Embryonic facial prominence (tissue), 1 donor: ENCODE measurements around the gene UNKL.

Experiments
- DNase-seq: peaks from one replicate; pipeline ENCODE4 v3.0.0-alpha.2; 2016; ENCODE audit errors: extremely low spot score

UNKL gene

DNA sequence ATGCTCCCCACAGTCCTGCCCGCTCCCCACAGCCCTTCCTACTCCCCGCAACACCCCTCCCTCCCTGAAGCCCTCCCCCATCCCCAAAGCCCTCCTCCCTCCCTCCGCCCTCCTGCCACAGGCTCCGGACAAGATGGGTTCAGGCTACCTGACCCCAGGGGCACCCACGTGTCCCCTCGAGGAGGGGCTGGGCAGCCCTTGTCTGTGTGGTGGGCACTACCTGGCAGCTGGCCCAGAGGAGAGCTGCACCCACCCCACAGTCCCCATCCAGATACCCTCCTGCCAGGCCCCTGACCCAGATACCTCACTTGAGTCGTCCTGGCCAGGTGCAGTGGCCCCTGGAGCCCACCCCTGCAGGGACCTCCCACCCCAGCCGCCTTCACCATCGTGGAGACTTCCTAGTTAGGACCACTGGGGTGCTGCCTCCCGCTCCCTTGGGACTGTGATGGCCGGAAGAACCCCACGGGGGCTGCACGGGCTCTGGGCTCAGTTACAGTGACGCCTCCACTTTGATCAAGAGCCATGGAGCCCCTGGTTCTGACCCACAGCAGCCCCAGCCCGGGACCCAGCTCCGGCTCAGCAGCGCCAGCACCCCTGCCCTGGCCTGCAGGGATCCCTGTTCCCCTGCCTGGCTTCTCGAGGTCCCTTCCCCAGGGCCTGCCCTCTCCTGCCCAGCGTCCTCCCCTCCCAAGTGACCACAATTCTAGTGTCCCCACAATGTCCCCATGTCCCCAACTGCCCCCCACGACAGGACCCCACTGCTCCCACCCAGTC, 17.2 kb upstream of the UNKL start:
- no peak for DNase-seq

DNA sequence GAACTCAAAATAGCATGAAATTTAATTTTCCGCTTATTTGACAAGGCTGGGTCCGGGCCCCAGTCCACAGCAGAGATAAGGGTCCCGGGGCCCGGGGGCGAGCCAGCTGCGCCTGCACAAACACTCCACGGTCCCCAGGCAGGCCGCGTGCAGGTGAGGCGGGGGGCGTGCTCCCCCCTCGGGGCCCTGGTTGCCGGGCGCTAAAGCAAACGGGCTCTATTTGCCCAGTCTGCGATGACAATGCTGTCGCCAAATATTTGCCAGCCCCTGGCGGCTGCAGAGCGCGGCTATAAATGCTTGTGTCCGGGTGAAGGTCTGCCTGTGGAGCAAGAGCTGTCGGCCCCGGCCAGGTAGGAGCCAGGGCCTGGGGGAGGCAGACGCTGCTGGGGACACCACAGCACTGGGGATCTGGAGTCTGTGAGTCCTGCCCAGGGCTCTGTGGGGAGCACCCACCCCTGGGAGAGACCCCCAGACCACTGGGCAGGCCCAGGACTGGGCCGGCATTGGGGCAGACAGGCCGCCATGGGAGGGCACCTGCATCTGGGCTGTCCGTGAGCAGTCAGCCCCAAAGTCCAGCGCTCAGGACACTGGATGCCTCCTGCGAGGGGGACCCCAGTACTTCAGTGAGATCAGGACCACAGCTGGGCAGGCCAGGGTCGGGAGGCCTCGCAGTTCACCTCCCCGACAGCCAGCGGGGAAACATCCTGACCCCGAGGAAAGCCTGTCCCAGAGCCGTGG, 16.4 kb upstream of the UNKL start, which contains the start of gene PERCC1:
Gene PERCC1, plus strand, starts transcription at position 320 of the 738 bp plus-strand sequence. CDS start 1,516 bp downstream, outside the sequence.
- no peak for DNase-seq

DNA sequence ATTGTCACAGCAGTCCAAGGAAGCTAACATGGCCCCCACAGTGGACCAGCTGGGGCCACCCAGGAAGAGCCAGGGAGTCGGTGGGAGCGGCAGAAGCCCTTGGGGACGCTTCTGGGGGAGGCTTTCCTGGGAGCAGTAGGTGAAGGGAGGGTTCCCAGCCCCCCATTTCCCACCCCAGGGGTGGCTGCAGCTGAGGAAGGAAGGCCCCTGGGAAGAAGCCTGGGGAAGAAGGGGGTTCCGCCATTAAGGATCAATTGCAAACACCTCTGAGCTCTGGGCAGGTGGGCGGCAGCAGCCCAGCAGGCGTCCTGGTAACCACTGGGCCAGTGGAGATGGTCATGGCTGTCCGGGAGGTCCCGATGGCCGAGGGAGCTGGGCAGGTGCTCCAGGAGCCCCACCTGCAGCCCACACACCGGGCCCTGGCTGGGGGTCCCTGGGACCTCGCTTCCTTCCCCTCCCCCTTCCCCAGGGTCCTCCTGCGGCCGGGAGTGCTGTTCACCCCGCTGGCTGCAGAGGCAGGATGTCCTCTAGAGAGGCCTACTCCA, 15.8 kb upstream of the UNKL start:
- DNase-seq, result no peak

DNA sequence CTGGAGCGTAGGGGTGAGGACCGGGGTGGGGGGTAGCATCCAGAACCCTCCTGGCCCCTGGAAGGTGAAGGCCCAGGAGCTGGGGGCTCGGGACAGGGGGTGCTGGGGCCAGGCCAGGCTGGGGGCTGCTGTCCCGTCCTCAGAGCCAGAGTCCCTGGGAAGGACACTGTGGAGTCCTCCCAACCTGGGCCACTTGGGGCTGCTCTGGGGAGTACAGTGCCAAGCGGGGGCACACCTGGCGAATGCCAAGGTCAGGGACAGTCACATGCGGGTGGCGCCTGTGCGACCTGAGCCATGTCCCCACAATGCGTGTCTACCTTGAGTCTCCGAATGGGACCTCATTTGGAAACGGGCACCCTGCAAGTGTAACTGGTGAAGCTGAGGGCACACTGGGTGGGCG, 15.1 kb upstream of the UNKL start:
- no peak for DNase-seq

DNA sequence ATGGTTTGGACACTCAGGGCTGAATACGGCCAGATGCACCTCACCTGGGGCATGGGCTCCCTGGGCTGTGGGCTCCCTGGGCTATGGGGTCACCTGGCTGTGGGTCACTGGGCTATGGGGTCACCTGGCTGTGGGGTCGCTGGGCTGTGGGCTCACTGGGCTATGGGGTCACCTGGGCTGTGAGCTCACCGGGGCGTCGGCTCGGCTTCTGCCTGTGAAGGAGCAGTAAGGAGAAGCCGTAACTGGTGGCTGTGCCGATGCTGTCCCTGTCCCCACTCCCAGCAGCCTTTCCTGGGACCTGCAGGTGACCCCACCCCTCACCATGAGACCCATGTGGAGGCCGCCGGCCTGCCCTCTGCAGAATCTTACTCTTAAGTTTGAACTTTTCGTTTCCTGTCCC, 14.5 kb upstream of the UNKL start:
- DNase-seq, result no peak

DNA sequence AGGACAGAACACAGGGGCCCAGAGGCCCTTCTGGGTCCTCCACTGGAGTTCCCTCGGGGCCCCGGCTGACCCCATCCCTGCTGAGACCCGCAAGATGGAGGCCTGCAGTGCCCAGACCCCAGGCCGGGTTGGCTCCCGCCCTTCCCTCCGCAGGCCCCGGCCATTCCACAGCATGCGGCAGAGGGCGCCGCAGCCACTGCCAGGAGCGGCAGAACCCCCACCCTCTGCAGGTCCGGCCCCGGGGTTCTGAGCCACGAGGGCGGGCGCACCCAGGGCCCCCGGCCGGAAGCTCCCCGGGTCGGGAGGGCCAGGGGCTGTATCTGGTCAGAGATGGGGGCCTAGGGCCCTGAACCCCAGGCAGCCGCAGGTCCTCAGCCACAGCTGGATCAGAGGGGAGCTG, 14.0 kb upstream of the UNKL start:
- no peak for DNase-seq

DNA sequence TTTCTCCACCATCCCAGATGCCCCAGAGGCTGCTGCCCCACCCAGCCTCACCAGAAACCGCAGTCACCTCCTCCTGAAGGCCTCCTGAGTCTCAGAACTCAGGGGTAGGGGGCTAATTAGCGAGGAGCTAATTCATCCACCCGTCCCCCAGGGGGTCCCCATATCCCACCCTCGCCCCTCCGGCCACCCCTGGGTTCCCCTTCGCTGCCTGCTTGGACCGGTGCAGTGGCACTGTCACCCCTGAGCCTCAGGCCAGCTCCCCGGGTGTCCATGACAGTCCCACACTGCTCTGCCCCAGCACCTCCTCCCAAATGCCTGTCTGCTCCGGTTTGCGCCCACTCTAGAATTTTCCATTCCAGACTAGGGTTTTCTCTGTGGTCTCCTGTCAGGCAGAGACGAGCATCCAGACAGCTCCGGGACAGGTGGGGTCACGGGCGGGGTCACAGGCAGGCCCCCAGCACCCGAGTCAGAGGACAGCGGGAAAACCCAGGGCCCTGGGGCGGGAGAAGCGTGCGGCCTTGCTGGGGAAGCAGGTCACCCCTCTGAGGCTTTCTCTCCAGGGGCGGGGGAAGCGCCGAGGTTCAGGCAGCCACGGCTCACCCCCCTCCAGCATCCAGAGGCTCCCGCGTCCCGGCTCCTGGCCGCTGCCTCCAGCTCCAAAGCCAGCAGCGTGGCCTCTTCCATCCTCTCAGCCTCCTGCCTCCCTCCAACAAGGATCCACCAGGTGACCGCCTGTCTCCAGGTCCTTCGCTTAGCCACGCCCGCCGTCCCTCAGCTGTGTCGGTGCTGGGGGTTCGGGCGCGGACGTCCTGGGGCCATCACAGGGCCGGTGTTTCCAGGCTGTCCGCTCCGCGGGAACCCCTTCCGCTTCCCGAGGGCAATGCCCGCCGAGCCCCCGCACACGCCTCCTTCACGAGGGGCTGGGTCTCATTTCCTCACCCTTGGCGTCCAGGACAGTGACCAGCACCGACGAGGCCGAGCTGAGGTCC, 13.3 kb upstream of the UNKL start:
- DNase-seq, result no peak

DNA sequence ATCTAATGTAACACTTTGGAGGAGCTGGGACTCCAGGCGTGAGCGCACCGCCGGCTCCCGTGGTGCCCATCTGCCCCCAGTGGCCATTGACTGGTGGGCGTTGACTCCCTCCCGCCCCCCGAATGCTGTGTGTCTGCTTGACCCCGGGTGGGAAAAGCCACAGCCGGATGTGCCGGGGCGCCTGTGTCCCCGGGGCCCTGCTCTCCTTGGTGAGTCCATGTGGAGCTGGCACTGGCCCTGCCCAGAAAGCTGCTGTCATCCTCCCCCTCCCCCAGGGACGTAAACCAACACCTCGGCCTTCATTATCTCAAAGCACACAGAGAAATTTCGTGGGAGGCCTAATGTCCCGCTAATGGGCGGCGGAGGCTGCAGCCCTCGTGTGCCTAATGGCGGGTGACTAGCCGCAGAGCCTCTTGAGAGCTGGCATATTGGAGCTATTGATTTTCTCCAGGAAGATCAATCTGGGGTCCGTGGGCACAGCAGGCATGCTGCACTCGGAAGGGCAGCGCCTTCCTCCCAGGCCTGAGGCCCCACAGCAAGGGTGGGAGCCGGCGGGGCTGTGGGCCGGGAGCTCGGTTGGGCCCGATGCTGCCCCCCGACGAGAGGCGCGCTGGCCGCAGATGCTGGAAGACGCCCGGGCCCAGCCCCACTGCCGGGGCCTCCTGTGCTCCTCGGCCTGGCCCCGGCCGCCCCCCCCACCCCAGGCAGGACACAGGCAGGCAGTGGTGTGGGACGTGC, 12.4 kb upstream of the UNKL start:
- DNase-seq, result no peak

DNA sequence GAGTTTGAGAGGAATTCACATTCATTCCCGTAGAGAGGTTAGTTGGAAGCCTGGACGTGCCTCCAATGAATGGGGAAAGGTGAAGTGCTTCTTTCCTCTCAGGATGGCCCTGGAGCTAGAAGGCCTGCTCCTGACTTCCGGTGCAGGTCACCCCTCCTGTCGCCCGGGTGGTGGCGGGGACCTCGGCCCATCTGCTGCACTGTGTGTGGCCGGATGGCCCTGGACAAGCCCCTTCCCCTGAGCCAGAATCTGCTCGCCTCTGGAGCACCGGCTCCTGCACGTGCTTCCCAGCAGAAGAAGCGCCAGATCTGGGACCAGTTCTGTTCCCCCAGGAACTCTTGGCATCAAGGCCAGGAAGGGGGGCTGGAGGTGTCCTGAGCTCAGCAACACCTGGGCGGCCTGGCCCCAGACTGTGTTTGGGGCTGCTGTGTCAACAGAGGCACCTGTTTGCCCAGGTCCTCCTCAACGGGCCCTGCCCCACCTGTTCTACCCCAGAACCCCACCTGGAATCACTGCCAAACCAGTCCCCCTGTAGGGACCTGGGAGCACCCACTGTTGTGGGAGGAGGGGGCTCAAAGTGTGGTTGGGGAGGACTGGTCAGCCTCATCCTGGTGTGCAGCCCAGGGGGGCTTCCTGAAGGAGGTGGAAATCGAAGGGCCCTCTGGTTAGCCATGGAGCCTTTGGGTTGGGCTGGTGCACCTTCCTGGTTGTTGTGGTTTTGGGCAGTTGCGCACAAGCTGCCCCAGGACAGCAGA, 11.3 kb upstream of the UNKL start:
- no peak for DNase-seq

DNA sequence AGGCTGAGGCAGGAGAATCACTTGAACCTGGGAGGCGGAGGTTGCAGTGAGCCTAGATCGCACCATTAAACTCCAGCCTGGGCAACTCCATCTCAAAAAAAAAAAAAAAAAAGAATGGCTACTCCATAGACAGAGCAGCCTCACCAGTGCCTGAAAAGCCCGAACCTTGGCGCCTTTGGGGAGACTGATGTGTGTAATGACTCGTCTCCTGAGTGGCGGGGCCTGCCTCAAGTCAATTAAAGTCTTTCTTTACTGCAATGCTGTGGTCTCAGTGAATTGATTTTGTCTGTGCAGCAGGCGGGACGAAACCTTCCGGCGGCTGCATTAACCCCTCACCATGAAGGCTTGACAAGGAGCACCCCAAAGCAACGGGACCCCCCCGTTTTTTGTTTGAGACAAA, 9.5 kb upstream of the UNKL start:
- DNase-seq, result no peak

DNA sequence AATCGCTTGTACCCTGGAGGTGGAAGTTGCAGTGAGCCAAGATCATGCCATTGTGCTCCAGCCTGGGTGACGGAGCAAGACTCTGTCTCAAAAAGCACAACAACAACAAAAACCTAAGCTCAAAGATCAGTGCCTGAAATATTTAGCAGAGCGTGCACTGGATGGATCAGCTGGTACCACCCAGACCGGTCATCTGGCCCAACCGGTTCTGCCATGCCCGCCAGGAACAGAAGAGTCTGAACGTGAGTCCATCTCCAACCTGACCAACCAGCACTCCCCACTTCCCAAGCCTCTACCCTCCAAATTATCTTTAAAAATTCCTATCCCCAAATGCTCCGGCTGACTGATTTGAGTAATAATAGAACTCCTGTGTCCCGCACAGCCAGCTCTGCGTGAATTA, 7.6 kb upstream of the UNKL start:
- DNase-seq, result no peak

DNA sequence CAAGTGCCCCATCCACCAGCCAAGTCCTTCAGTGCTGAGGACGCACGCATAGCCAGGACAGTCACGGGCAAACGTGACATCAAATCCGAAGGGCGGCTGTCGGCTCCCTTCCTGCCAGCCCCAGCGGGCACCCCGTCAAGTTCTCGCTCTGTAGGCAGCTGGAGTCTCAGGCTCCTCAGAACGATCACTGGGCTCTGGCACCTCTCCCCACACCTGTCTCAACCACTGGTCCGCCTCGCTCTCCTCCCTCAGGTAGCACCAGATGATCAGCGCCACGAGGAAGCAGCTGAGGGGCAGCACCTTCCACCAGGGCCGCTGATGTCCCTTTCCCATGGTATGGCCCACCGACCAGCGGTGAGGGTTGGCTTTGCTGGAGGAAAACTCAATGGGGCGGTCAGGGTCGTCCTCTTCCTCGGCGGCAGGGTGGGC, 5.6 kb upstream of the UNKL start:
- DNase-seq, result no peak

DNA sequence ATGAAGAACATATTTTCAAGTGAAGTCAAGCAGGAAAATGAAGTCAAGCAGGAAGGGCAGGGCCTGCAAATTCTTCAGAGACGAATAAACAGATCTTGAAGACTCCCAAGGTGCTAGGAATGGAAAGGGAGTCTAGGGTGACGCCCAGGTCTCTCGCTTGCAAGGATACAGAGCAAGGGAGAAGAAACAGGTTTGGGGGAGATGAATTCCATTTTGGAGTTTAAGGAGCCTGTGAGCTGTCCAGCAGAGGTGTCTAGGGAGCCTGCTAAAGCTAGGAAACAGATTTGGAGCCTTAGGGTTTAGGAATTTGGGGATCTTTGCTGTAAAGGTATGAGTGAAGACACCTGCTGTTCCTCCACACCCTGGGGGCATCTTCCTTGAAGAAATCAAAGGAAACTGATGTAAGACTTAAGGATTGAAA, 2.0 kb upstream of the UNKL start:
- no peak for DNase-seq

DNA sequence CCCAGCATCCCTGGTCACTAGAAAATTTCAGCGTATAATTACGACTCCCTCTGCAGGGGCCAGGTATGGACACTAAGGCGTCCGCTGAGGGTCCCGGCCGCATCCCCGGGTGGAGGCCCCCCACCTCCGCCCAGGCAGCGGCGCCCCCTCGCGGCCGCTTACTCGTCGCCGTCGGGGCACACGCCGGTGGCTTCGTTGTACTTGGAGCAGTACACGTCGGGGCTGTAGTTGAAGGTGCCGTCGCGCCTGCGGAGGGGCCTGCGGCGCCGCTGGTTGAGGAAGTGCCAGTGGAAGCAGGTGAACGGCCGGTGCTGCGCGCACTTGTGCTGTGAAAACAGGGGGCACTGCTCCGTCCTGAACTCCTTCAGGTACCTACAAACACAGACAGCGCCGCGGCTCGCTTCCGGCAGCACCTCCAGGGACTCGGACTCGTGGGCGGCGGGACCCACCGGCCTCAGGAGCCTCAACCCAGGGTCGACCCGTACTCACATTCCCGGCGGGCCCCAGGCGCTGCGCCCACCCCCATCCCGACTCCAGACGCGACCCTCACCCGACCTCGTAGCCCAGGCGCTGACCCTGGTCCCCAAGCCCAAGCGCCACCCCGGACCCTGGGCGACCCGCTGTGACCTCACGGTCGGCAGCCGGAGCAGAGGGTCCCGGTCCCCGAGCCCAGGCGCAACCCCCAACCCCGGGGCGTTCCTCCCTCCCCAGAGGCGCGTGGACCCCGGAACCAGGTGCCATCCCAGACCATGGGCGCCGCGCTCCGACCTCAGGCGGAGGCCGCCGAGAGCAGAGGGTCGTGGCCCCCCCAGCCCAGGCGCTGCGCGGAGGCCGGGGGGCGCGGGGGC, 596 bp downstream of the UNKL start:
- no peak for DNase-seq

DNA sequence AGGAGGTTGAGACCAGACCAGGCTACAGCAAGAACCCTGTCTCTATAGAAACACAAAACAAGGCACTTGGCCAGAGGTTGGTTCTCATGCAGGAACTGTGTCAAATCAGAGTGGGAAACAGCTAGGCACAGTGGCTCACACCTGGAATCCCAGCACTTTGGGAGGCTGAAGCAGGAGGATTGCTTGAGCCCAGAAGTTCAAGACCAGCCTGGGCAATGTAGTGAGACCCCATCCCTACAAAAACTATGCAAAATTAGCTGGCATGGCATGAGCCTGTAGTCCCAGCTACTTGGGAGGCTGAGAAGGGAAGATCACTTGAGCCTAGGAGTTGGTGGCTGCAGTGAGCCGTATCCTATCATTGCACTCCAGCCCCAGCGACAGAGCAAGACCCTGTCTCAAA, 1.7 kb downstream of the UNKL start:
- DNase-seq, result no peak

DNA sequence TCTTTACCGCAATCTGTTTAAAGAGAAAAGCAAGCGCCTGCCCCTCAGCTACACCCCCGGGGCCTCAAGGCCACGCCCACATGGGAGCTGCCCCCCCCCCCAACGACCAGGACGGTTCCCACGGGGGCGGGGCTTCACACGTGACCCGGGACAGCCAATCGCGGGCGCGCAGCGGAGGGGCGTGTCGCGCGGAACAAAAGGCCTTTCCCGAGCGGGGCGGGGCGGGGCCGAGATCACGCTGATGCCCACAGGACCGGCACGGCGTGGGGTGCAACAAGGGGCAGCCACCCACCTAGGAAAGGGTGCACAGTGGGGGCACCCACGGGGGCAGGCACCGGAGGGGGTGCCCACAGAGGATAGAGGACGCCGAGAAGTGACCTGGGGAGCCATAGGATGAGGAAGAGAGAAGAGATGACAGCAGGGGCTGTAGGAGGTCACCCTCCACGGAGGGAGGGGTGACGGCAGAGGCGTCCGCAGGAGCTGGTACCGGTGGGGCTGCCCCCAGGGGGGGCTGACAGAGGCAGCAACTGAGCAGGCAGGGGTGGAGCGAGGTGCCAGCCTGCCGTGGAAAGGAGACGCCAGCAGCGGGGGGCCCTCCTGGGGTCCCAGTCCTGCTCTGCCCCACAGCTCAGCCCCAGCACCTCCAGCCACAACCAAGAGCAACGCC, 6.2 kb downstream of the UNKL start:
- peak; percentile 62 for DNase-seq

DNA sequence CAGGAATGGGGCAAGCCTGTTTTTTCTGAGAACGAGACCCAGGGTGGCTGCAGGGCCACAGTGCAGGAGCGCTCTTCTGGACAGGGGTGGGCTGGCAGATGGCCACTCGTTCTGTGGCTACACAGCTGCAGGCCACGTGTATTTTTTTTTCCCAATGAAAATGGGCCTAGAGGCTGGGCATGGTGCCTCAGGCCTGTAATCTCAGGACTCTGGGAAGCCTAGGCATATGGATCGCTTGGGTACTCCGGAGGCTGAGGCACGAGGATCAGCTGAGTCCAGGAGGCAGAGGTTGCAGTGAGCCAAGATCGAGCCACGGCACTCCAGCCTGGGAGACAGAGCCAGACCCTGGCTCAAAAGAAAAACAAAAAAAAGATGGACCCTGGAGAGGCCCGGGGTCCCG, 6.8 kb downstream of the UNKL start:
- DNase-seq, result no peak

DNA sequence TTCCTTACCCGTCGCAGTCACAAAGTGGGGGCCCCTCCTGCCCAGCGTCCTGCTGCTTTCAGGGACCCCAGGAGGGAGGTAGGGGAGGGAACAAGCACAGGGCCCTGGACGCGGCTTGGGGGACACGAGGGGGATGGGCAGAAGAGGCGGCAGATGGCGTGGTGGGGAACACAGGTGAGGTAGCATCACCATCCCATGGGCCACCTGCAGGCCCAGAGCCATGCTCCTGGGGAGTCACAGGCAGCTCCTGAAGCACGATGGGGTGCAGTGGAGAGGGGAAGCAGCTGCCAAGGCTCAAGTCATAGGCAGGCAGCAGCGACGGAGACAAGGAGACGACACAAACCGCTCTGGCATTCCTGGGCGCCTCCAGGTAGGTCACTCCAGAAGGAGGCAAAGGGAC, 10.8 kb downstream of the UNKL start:
- DNase-seq, result no peak

DNA sequence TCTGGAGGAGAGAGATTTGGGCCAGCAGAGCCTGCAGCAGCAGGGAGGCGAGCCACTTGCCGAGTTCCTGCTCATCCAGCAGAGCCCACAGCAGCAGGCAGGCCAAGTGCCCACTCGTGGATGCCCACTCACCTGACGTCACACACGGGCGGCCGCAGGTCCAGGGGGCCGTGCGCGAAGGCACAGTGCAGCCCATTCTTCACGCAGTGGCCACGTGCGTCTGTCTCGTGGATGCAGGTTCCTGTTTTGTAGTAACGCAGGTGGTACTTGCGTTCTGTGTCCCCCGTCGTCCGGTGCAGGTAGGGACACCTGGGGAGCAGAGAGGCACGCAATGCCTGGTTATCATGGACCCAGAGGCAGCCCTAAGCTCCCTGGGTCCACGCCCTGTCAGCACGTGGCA, 11.5 kb downstream of the UNKL start:
- no peak for DNase-seq
